ENCODE measurements around the gene CDK8. TPM values are rescaled to one million over a fixed set of nuclear protein-coding genes. Genes with fewer than 3 reads are reported as not detected.
A peak's percentile ranks its signal among the peaks of the same experiment; 100 is the strongest.

The CDK8 gene
- total and polyA plus RNA-seq, 9 of the 15 experiments (the other 6 are each of a cell fraction or from before 2014, with no cell fraction given): 11.3 to 33.7 (median 20.3) TPM

GRCh38 chr13:26246154-26246553, 7.8 kb upstream of the CDK8 start:
- in situ Hi-C loops (cut with MboI) (no loop called here), intact Hi-C loops (cut with micrococcal nuclease) (loop anchor here (2.0 kb wide), 1 partner anchor 25 kb away; no protein-coding TSS in a partner anchor)
- Histone ChIP-seq H3K9ac (ENCODE audit: insufficient read depth in 1 of 2, low read depth in 2 of 2, low read length in 2 of 2) (no peak overlapping the region), H4K20me1 (replicated peaks; ENCODE audit: control insufficient read depth, insufficient read depth, low read length) (no peaks in the 10 kb centered on the region), H3K4me1 (replicated peaks in 1 of 2; ENCODE audit: control insufficient read depth in 2 of 2, insufficient read depth in 2 of 2, low read length in 2 of 2) (peaks cover 4 to 29% of the 10 kb centered on the region in 2 experiments), H3K79me2 (ENCODE audit: control insufficient read depth, insufficient read depth, low read length) (no peaks in the 10 kb centered on the region), H3K36me3 (ENCODE audit: control insufficient read depth, insufficient read depth, low read length) (no peaks in the 10 kb centered on the region), H2AFZ (ENCODE audit: low read depth, low read length) (0 out of 2 replicates have a peak overlapping the region, but pooled peaks have one; percentile 32), H3K27me3 (ENCODE audit: control insufficient read depth in 2 of 2, insufficient read depth in 2 of 2, low read length in 2 of 2) (no peaks in the 10 kb centered on the region), H3K27ac (ENCODE audit: extremely low read depth, low read depth, low read length) (no peak overlapping the region), H3K4me2 (ENCODE audit: insufficient read depth, low read length) (no peak overlapping the region), H3K9me3 (replicated peaks; ENCODE audit: control insufficient read depth, insufficient read depth, low read depth, low read length) (0 out of 2 replicates have a peak, but pooled peaks cover 2% of the 10 kb centered on the region), H3K9me1 (ENCODE audit: control insufficient read depth, insufficient read depth, low read length) (no peaks in the 10 kb centered on the region), H3K4me3 (no peak overlapping the region)
- peak; percentile 68 for ATAC-seq
- FAIRE-seq: peak; percentile 51
- WGBS (ENCODE audit: insufficient coverage, low coverage, missing lambda C conversion rate): 18% methylated on average over 5 of the region's 5 CpGs
- BruUV-seq (replicated peaks): no TSS peak
- peak in 1 of 4 experiments; percentile 37 for DNase-seq (ENCODE audit: extremely low read depth in 1 of 4, low spot score in 3 of 4)
- ChIA-PET CTCF (ENCODE audit: low intra/inter-chr PET ratio) (no interaction called here), POLR2A (interaction anchor here (0.7 to 1.0 kb wide), 2 partner anchors 18 to 19 kb away, joined by 4 to 6 read pairs; no protein-coding TSS in a partner anchor)
- TF ChIP-seq CBFA2T2 (conservative IDR thresholded peaks at IDR 0.05) (no peak), ESRRA (IDR thresholded peaks at IDR 0.05; ENCODE audit: borderline replicate concordance, low read depth) (peak; percentile 49; the same call in 1 of the 2 replicates), BACH1 (tag; IDR thresholded peaks at IDR 0.05) (no peak), REST (IDR thresholded peaks at IDR 0.05; ENCODE audit: borderline replicate concordance) (0 out of 2 replicates have a peak, but pooled peaks have one; percentile 9), REST (CRISPR knock-in tag; IDR thresholded peaks at IDR 0.05; ENCODE audit: low read depth) (no peak), ZNF232 (CRISPR knock-in tag; IDR thresholded peaks at IDR 0.05) (no peak), SMAD2 (IDR thresholded peaks at IDR 0.05; ENCODE audit: low read depth, low read length) (no peak), ZNF589 (CRISPR knock-in tag; IDR thresholded peaks at IDR 0.05; ENCODE audit: low read depth) (no peak), ETV1 (tag; conservative IDR thresholded peaks at IDR 0.05; ENCODE audit: low read depth) (peak; percentile 50), FIP1L1 (IDR thresholded peaks at IDR 0.05; ENCODE audit: low read depth, low read length, poor library complexity, severe bottlenecking) (no peak), NR2C2 (CRISPR knock-in tag; IDR thresholded peaks at IDR 0.05) (no peak), NR2C2 (tag; IDR thresholded peaks at IDR 0.05) (0 out of 2 replicates have a peak, but pooled peaks have one; percentile 21), CXXC5 (CRISPR knock-in tag; IDR thresholded peaks at IDR 0.05) (no peak)
- TF ChIP-seq, protein P1, sequence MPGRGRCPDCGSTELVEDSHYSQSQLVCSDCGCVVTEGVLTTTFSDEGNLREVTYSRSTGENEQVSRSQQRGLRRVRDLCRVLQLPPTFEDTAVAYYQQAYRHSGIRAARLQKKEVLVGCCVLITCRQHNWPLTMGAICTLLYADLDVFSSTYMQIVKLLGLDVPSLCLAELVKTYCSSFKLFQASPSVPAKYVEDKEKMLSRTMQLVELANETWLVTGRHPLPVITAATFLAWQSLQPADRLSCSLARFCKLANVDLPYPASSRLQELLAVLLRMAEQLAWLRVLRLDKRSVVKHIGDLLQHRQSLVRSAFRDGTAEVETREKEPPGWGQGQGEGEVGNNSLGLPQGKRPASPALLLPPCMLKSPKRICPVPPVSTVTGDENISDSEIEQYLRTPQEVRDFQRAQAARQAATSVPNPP (IDR thresholded peaks at IDR 0.05; ENCODE audit: borderline replicate concordance, insufficient read depth, insufficient read length): no peak

Data from K562 (cell line).